ENCODE results near the gene STOX2.
"Not testable (repeated sequence)": the region's sequence is repeated elsewhere in the genome, so short reads cannot be mapped to it uniquely, and the experiment has no call there.

The STOX2 gene

GRCh38 chr4:183934761-183935160 is 29.7 kb downstream of the STOX2 start:
- DNase-seq, result no peak

- DNase-seq, result no peak
Measured at GRCh38 chr4:183935355-183936005, 30.4 kb downstream of the STOX2 start.

- no peak for DNase-seq
Measured at GRCh38 chr4:183936047-183936446, 30.9 kb downstream of the STOX2 start.

GRCh38 chr4:183936574-183937345 is 31.7 kb downstream of the STOX2 start:
- DNase-seq, result no peak

- DNase-seq, result no peak
Measured at GRCh38 chr4:183940864-183941263, 35.8 kb downstream of the STOX2 start.

GRCh38 chr4:183941964-183942363 is 36.9 kb downstream of the STOX2 start:
- no peak for DNase-seq

GRCh38 chr4:183945741-183946140 is 40.6 kb downstream of the STOX2 start:
- no peak for DNase-seq

- no peak for DNase-seq
Measured at GRCh38 chr4:183950536-183950935, 45.4 kb downstream of the STOX2 start.

- not testable (repeated sequence) for DNase-seq
Measured at GRCh38 chr4:183952652-183953051, 47.5 kb downstream of the STOX2 start.

- peak in 3 of 56 donors; percentile 13 to 52 (median 20) for DNase-seq
Measured at GRCh38 chr4:183959319-183960045, 54.4 kb downstream of the STOX2 start.

- DNase-seq, result peak; percentile 22 to 98 (median 83)
Measured at GRCh38 chr4:183960046-183960420, 54.9 kb downstream of the STOX2 start.

- DNase-seq, result peak in 16 of 56 donors; percentile 3 to 52 (median 32)
Measured at GRCh38 chr4:183960962-183961541, 55.9 kb downstream of the STOX2 start.

GRCh38 chr4:183961795-183962194 is 56.7 kb downstream of the STOX2 start:
- DNase-seq, result no peak

GRCh38 chr4:183962419-183962818 is 57.3 kb downstream of the STOX2 start:
- no peak for DNase-seq

- DNase-seq, result no peak
Measured at GRCh38 chr4:183966371-183966770, 61.3 kb downstream of the STOX2 start.

GRCh38 chr4:183967266-183967665 is 62.2 kb downstream of the STOX2 start:
- no peak for DNase-seq

GRCh38 chr4:183968502-183968901 is 63.4 kb downstream of the STOX2 start:
- no peak for DNase-seq

- no peak for DNase-seq
Measured at GRCh38 chr4:183968931-183969330, 63.8 kb downstream of the STOX2 start.

GRCh38 chr4:183969596-183969995 is 64.5 kb downstream of the STOX2 start:
- no peak for DNase-seq

- DNase-seq, result peak in 16 of 56 donors; percentile 10 to 57 (median 24)
Measured at GRCh38 chr4:183971929-183972490, 66.9 kb downstream of the STOX2 start.

GRCh38 chr4:183977707-183978106 is 72.6 kb downstream of the STOX2 start:
- DNase-seq, result no peak

All from amygdala (tissue), 56 donors.